Keratinocyte (primary cell): ENCODE results near the gene TRIM14.

Source experiments
- EZH2 ChIP-seq: IDR thresholded peaks from one replicate; pipeline ENCODE4 v1.6.1; 2012; ENCODE audit warnings: inconsistent platforms, mild to moderate bottlenecking, low read length, moderate library complexity
- TF ChIP-seq, protein P1 (sequence below), 3 experiments: IDR thresholded peaks in 1 of 3; conservative IDR thresholded peaks in 1 of 3; optimal IDR thresholded peaks in 1 of 3; 2 replicates in 2 of 3; 3 replicates in 1 of 3; pipeline versions ENCODE3 to v1.5.1; 2011; ENCODE audit warnings: low read length in 3 of 3, mild to moderate bottlenecking in 3 of 3, moderate library complexity in 2 of 3, control low read depth in 1 of 3, inconsistent platforms in 1 of 3; ENCODE audit not compliant: insufficient read depth in 2 of 3; ENCODE audit errors: extremely low read depth in 1 of 3

DNA sequence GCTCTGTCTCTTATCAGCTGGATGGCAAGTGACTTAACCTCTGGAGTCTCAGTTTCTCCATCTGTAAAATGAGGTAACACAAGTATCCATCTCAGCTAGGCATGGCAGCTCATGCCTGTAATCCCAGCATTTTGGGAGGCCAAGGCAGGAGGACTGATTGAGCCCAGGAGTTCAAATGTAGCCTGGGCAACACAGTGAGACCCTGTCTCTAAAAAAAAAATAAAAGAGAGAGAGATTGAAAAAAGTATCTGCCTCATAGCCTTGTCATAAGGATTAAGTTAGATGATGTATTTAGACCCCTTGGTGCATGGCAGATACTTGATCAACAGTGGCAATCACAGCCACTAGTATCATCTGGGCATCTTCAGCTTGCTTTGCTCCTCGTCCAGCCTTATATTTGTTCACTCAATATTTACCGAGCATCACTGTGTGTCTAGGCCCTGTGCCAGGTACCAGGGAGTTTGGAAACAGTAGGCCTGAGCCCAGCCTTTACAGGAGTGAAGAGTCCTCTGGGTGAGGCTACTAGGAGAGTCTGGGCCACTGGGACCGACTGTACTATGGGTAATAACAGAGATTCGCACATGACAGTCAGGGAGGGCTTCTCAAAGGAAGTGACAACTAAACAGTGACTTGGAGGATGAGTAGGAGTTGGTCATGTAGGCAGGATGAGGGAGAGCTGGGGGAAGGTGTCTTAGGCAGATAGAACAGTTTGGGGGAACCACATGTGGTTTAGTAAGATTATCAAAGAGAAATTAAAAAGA, 39.2 kb upstream of the TRIM14 start:
- TF ChIP-seq, protein P1, sequence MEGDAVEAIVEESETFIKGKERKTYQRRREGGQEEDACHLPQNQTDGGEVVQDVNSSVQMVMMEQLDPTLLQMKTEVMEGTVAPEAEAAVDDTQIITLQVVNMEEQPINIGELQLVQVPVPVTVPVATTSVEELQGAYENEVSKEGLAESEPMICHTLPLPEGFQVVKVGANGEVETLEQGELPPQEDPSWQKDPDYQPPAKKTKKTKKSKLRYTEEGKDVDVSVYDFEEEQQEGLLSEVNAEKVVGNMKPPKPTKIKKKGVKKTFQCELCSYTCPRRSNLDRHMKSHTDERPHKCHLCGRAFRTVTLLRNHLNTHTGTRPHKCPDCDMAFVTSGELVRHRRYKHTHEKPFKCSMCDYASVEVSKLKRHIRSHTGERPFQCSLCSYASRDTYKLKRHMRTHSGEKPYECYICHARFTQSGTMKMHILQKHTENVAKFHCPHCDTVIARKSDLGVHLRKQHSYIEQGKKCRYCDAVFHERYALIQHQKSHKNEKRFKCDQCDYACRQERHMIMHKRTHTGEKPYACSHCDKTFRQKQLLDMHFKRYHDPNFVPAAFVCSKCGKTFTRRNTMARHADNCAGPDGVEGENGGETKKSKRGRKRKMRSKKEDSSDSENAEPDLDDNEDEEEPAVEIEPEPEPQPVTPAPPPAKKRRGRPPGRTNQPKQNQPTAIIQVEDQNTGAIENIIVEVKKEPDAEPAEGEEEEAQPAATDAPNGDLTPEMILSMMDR (optimal IDR thresholded peaks at IDR 0.05 in 1 of 3, IDR thresholded peaks at IDR 0.05 in 1 of 3, conservative IDR thresholded peaks at IDR 0.05 in 1 of 3; ENCODE audit: extremely low read depth in 1 of 3, insufficient read depth in 2 of 3, low read length in 3 of 3): no peak
- TF ChIP-seq EZH2: no peak
